B cell (primary cell): ENCODE results near the gene ERBB4. TPM values are rescaled to one million over a fixed set of nuclear protein-coding genes. Genes with fewer than 3 reads are reported as not detected.

Experiments
- ATAC-seq: fragments of 200-7000 bp; cut with Tn5 transposase; one replicate; pipeline ENCODE4 v1.10.0; 2021; ENCODE audit warnings: low read depth, mild to moderate bottlenecking, moderate number of reproducible peaks, moderate library complexity
- CTCF ChIA-PET: fragments of 350-600 bp; sonication (Branson Sonifier 250); formaldehyde crosslinking; loops from one replicate; lab custom pipeline; 2021; ENCODE audit warnings: antibody characterized with exemption, inconsistent platforms; lab: Charles Lee
- POLR2A ChIA-PET: fragments of 350-600 bp; sonication (Branson Sonifier 250); formaldehyde crosslinking; loops from one replicate; lab custom pipeline; 2021; ENCODE audit warnings: antibody characterized with exemption; lab: Charles Lee
- DNase-seq: peaks from one replicate; pipeline ENCODE4 v3.0.0; 2013
- H2AFZ ChIP-seq: 2 replicates; pipeline ENCODE4 v1.6.1; 2012; ENCODE audit warnings: mild to moderate bottlenecking, low read depth, low read length; ENCODE audit not compliant: insufficient read depth, poor library complexity, severe bottlenecking
- H3K27ac ChIP-seq, 2 donors: 1 replicate in 1 of 2; 2 replicates in 1 of 2; pipeline ENCODE4 v1.5.1; 2012 to 2013; ENCODE audit warnings: low read length in 2 of 2, mild to moderate bottlenecking in 2 of 2, moderate library complexity in 1 of 2
- H3K27me3 ChIP-seq, 4 experiments: fragments of 200-600 bp in 1 of 4; sonication (generic) in 1 of 4; replicated peaks in 1 of 4; 1 replicate in 2 of 4; 2 replicates in 2 of 4; pipeline versions ENCODE4 v1.6.1 to v1.7.0; 2013 to 2016; ENCODE audit warnings: low read length in 3 of 4, mild to moderate bottlenecking in 2 of 4, mixed read lengths in 1 of 4, moderate library complexity in 1 of 4; ENCODE audit not compliant: insufficient read depth in 4 of 4, control insufficient read depth in 3 of 4; ENCODE audit errors: control extremely low read depth in 1 of 4
- H3K36me3 ChIP-seq, 2 experiments: replicated peaks in 1 of 2; 1 replicate in 1 of 2; 2 replicates in 1 of 2; pipeline versions ENCODE4 v1.6.1 to v1.7.1; 2013; ENCODE audit warnings: low read length in 1 of 2; ENCODE audit not compliant: insufficient read depth in 2 of 2, control insufficient read depth in 1 of 2; ENCODE audit errors: control extremely low read depth in 1 of 2, extremely low read depth in 1 of 2
- H3K4me1 ChIP-seq, 2 donors: fragments of 200-600 bp in 1 of 2; sonication (generic) in 1 of 2; 1 replicate in 1 of 2; 2 replicates in 1 of 2; pipeline versions ENCODE4 v1.5.1 to v1.6.1; 2013 to 2017; ENCODE audit warnings: low read length in 2 of 2; ENCODE audit not compliant: control insufficient read depth in 2 of 2, insufficient read depth in 2 of 2
- H3K4me2 ChIP-seq: replicated peaks from 2 replicates; pipeline ENCODE3; 2012; ENCODE audit warnings: mild to moderate bottlenecking, low read depth, low read length; ENCODE audit not compliant: poor library complexity, severe bottlenecking
- H3K4me3 ChIP-seq, 5 experiments: fragments of 200-600 bp in 1 of 5; sonication (generic) in 1 of 5; 1 replicate in 3 of 5; 2 replicates in 2 of 5; pipeline versions ENCODE4 v1.5.1 to v1.7.0; 2011 to 2016; ENCODE audit warnings: low read length in 4 of 5, mild to moderate bottlenecking in 4 of 5, low read depth in 2 of 5, control low read depth in 1 of 5, moderate library complexity in 1 of 5; ENCODE audit not compliant: insufficient read depth in 1 of 5; ENCODE audit errors: control extremely low read depth in 1 of 5, extremely low read depth in 1 of 5
- H3K79me2 ChIP-seq: fragments of 200-600 bp; sonication (generic); one replicate; pipeline ENCODE4 v1.6.0; 2016; ENCODE audit warnings: low read length; ENCODE audit not compliant: control insufficient read depth, insufficient read depth
- H3K9ac ChIP-seq: fragments of 200-600 bp; sonication (generic); 2 replicates; pipeline ENCODE4 v1.6.1; 2017; ENCODE audit warnings: mild to moderate bottlenecking, low read length, moderate library complexity
- H3K9me3 ChIP-seq, 3 donors: one replicate each; pipeline versions ENCODE4 v1.6.1 to v1.7.1; 2013; ENCODE audit warnings: low read length in 2 of 3; ENCODE audit not compliant: control insufficient read depth in 2 of 3, insufficient read depth in 1 of 3; ENCODE audit errors: control extremely low read depth in 1 of 3
- H4K20me1 ChIP-seq: 2 replicates; pipeline ENCODE4 v1.6.0; 2012; ENCODE audit warnings: mild to moderate bottlenecking, low read length; ENCODE audit not compliant: insufficient read depth, control insufficient read depth, poor library complexity, severe bottlenecking
- H3K27ac Mint-ChIP-seq: one replicate; pipeline ENCODE4 v1.8.0; 2021; ENCODE audit warnings: mixed read lengths
- H3K27me3 Mint-ChIP-seq: one replicate; pipeline ENCODE4 v1.8.0; 2021; ENCODE audit warnings: mixed read lengths
- H3K4me1 Mint-ChIP-seq: one replicate; pipeline ENCODE4 v1.8.0; 2021; ENCODE audit warnings: mixed read lengths
- H3K4me3 Mint-ChIP-seq: one replicate; pipeline ENCODE4 v1.8.0; 2021; ENCODE audit warnings: mixed read lengths
- H3K9me3 Mint-ChIP-seq: one replicate; pipeline ENCODE4 v1.8.0; 2022; ENCODE audit warnings: mixed read lengths; ENCODE audit not compliant: insufficient read depth
- EZH2 ChIP-seq: IDR thresholded peaks from 2 replicates; pipeline ENCODE4 v1.6.1; 2012; ENCODE audit warnings: borderline replicate concordance, low read depth, mild to moderate bottlenecking, moderate library complexity, low read length; ENCODE audit not compliant: insufficient read depth, poor library complexity, severe bottlenecking
- WGBS: methylation state at CpG from one replicate; pipeline ENCODE4 v1.1.5; 2013; ENCODE audit warnings: missing lambda C conversion rate; ENCODE audit not compliant: insufficient coverage; 5-methylcytosine and 5-hydroxymethylcytosine counted together
- intact Hi-C: fragments of 100-400 bp; cut with micrococcal nuclease; formaldehyde crosslinking; loops from one replicate; pipeline ENCODE4 v1.10.0; 2022
- polyA plus RNA-seq: library from polyadenylated mRNA; depleted of rRNA; stranded (reverse); fragments of >200 nt; gene quantifications from 2 replicates; pipeline ENCODE4 v1.2.3, GENCODE V29; 2012
- total RNA-seq, 2 donors: library from RNA; stranded (reverse); fragments of 120-200 nt in 1 of 2; gene quantifications; 1 replicate in 1 of 2; 2 replicates in 1 of 2; pipeline versions ENCODE4 v1.2.3 to v1.2.4, GENCODE V29; 2013 to 2022
- TF ChIP-seq, protein P1 (sequence below): fragments of 200-600 bp; IDR thresholded peaks from one replicate; pipeline ENCODE4 v1.8.0; 2022; ENCODE audit warnings: antibody characterized with exemption, mild to moderate bottlenecking

Gene ERBB4
- total and polyA plus RNA-seq, 2 donors (not counting 1 experiment from before 2014, with no cell fraction given): not detected

DNA sequence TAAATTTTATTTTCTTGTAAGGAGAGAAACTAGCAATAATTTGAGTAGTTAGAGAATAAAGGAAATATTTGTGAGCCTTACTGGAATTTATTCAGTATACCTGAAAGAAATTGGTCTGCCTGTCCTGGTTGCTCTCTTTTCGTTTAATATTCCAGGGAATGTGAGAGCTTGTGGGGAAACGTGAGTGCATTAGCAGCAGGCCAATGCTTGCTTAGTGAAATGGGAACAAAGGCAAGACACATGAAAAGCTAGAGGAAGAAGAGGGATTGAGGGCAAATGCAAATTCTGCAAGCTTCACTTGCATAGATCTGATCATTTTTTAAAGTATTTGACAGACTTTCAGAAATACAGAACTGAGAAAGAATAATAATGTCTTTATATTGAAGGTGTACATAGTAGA lies 111.0 kb downstream of the ERBB4 start:
- CTCF ChIA-PET: no interaction called here
- Mint-ChIP-seq H3K4me3 (no peak overlapping the region), H3K4me1 (no peaks in the 10 kb centered on the region), H3K27me3 (no peaks in the 10 kb centered on the region), H3K9me3 (peaks cover 2% of the 10 kb centered on the region), H3K27ac (no peak overlapping the region)
- WGBS: 43% methylated on average over 1 of the region's 2 CpGs
- no peak overlapping the region for H3K4me2 ChIP-seq
- H3K9ac ChIP-seq: no peak overlapping the region
- no peaks in the 10 kb centered on the region for H3K9me3 ChIP-seq
- intact Hi-C loops: no loop called here
- no peak overlapping the region for H3K27ac ChIP-seq
- H3K27me3 ChIP-seq: no peaks in the 10 kb centered on the region
- no peak for ATAC-seq
- no peaks in the 10 kb centered on the region for H3K79me2 ChIP-seq
- no peaks in the 10 kb centered on the region for H3K36me3 ChIP-seq
- H2AFZ ChIP-seq: no peak overlapping the region
- DNase-seq: no peak
- no peaks in the 10 kb centered on the region for H4K20me1 ChIP-seq
- H3K4me3 ChIP-seq: no peak overlapping the region
- no peaks in the 10 kb centered on the region for H3K4me1 ChIP-seq
- POLR2A ChIA-PET: no interaction called here
- TF ChIP-seq, protein P1, sequence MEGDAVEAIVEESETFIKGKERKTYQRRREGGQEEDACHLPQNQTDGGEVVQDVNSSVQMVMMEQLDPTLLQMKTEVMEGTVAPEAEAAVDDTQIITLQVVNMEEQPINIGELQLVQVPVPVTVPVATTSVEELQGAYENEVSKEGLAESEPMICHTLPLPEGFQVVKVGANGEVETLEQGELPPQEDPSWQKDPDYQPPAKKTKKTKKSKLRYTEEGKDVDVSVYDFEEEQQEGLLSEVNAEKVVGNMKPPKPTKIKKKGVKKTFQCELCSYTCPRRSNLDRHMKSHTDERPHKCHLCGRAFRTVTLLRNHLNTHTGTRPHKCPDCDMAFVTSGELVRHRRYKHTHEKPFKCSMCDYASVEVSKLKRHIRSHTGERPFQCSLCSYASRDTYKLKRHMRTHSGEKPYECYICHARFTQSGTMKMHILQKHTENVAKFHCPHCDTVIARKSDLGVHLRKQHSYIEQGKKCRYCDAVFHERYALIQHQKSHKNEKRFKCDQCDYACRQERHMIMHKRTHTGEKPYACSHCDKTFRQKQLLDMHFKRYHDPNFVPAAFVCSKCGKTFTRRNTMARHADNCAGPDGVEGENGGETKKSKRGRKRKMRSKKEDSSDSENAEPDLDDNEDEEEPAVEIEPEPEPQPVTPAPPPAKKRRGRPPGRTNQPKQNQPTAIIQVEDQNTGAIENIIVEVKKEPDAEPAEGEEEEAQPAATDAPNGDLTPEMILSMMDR: no peak
- no peak for TF ChIP-seq EZH2

DNA sequence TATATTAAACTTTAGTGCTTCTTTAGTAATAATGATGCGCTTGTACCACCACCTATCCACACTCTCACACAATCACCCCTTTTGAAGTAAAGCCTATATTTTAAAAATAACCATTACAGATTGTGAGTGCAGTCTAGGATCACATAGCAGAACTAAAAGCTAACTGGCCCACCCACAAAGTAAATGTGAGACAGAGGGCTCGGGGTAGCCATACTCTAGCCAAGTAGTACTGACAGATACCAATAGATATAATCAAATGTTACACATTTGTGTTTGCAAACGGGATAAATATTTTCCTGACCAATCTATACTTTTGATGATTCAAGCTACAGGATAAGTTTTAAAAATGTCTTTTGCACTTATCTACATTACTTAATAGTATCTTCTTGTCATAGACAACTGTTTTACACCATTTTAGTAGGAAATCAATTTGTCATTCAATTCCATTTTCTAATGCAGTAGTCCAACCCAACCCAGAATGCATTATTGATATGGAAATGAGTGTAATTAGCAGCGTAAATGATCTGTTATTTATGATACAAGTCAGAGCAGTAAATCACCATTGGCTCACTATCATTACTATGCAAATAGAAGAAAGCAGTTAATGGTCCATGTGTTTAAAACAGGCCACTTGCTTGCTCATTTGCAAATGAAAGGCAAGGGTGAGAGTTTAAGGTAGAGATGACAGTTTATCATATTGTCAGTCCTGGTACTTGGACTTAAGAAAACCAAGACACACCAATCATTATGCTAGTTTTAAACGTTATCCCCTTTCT lies 111.8 kb downstream of the ERBB4 start:
- Mint-ChIP-seq H3K9me3 (peaks cover 2% of the 10 kb centered on the region), H3K4me1 (no peaks in the 10 kb centered on the region), H3K27ac (no peak overlapping the region), H3K4me3 (no peak overlapping the region), H3K27me3 (no peaks in the 10 kb centered on the region)
- Histone ChIP-seq H3K9me3 (no peaks in the 10 kb centered on the region), H3K27me3 (no peaks in the 10 kb centered on the region), H3K4me1 (no peaks in the 10 kb centered on the region), H3K4me3 (no peak overlapping the region), H3K27ac (no peak overlapping the region), H3K4me2 (no peak overlapping the region), H3K79me2 (no peaks in the 10 kb centered on the region), H3K36me3 (no peaks in the 10 kb centered on the region), H3K9ac (no peak overlapping the region), H4K20me1 (no peaks in the 10 kb centered on the region), H2AFZ (no peak overlapping the region)
- ATAC-seq (no peak), DNase-seq (no peak)
- CTCF ChIA-PET: no interaction called here
- intact Hi-C loops: no loop called here
- no peak for TF ChIP-seq EZH2
- TF ChIP-seq, protein P1: no peak
- POLR2A ChIA-PET: no interaction called here
- no CpG with 5 or more reads among the region's 5 CpGs for WGBS
